NB4 (cell line): ENCODE measurements around the gene FOXRED2.

Experiments
- CTCF ChIP-seq: IDR thresholded peaks from one replicate; pipeline ENCODE4 v1.5.1; 2012; ENCODE audit warnings: low read depth, low read length
- MAX ChIP-seq: IDR thresholded peaks from 2 replicates; pipeline ENCODE4 v1.6.1; 2011; ENCODE audit warnings: low read depth, low read length
- POLR2A ChIP-seq: IDR thresholded peaks from 2 replicates; pipeline ENCODE4 v1.6.1; 2011; ENCODE audit warnings: mild to moderate bottlenecking; ENCODE audit not compliant: insufficient read length; ENCODE audit errors: extremely low read depth

GRCh38 chr22:36544107-36544620 is 37.3 kb upstream of the FOXRED2 start:
- TF ChIP-seq CTCF (no peak), POLR2A (no peak), MAX (no peak)
